PC-9 (cell line): ENCODE results near the gene RGS7.

ENCODE experiments used
- EZH2 ChIP-seq: fragments of 200-600 bp; sonication (generic); IDR thresholded peaks from 2 replicates; pipeline ENCODE4 v1.8.0; 2017; ENCODE audit warnings: antibody characterized with exemption, low read depth
- TF ChIP-seq, protein P1 (sequence below): fragments of 200-600 bp; sonication (generic); conservative IDR thresholded peaks from 2 replicates; pipeline ENCODE4 v1.6.1; 2017; ENCODE audit warnings: mixed run types, antibody characterized with exemption, mild to moderate bottlenecking, moderate library complexity

DNA sequence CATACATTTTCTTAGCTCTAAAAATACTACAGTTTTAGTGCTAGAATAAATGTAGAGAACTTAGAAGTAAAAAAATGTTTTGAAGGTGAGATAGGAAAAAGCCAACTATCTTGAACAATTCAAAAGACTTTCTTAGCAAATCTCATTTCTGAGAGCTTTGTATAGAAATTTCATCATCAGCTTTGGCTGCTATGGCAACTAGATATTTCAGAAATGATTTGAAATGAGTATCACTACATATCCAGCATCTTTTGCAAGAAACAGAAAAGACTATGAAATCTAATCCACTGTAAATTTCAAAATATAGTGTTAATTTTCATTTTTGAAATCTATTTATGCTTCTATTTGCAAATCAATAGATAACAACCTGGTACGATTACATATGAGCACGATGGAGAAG, 57.7 kb downstream of the RGS7 start:
- TF ChIP-seq EZH2, result no peak
- TF ChIP-seq, protein P1, sequence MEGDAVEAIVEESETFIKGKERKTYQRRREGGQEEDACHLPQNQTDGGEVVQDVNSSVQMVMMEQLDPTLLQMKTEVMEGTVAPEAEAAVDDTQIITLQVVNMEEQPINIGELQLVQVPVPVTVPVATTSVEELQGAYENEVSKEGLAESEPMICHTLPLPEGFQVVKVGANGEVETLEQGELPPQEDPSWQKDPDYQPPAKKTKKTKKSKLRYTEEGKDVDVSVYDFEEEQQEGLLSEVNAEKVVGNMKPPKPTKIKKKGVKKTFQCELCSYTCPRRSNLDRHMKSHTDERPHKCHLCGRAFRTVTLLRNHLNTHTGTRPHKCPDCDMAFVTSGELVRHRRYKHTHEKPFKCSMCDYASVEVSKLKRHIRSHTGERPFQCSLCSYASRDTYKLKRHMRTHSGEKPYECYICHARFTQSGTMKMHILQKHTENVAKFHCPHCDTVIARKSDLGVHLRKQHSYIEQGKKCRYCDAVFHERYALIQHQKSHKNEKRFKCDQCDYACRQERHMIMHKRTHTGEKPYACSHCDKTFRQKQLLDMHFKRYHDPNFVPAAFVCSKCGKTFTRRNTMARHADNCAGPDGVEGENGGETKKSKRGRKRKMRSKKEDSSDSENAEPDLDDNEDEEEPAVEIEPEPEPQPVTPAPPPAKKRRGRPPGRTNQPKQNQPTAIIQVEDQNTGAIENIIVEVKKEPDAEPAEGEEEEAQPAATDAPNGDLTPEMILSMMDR, result no peak
